ENCODE results near the gene DGCR6L.
"Not testable (repeated sequence)": the region's sequence is repeated elsewhere in the genome, so short reads cannot be mapped to it uniquely, and the experiment has no call there.

DGCR6L gene

GRCh38 chr22:20304646-20305045, 15.2 kb downstream of the DGCR6L start:
- no peak overlapping the region for H3K4me3 ChIP-seq (replicated peaks; ENCODE audit: low read depth, low read length)
- no peak for TF ChIP-seq CTCF (IDR thresholded peaks at IDR 0.05; ENCODE audit: low read depth, low read length, missing control alignments)
- no peak for DNase-seq (ENCODE audit: extremely low read depth, low read depth)

GRCh38 chr22:20303229-20303534, 16.7 kb downstream of the DGCR6L start:
- H3K4me3 ChIP-seq (replicated peaks; ENCODE audit: low read depth, low read length); DNase-seq (ENCODE audit: extremely low read depth, low read depth): not testable (repeated sequence)

GRCh38 chr22:20302438-20303228, 17.2 kb downstream of the DGCR6L start:
- H3K4me3 ChIP-seq (replicated peaks; ENCODE audit: low read depth, low read length) = no peak overlapping the region
- no peak for DNase-seq (ENCODE audit: extremely low read depth, low read depth)
- no peak for TF ChIP-seq CTCF (IDR thresholded peaks at IDR 0.05; ENCODE audit: low read depth, low read length, missing control alignments)

- peak overlapping the region; percentile 43 for H3K4me3 ChIP-seq (replicated peaks; ENCODE audit: low read depth, low read length)
- DNase-seq (ENCODE audit: extremely low read depth, low read depth) = no peak
- TF ChIP-seq CTCF (IDR thresholded peaks at IDR 0.05; ENCODE audit: low read depth, low read length, missing control alignments) = no peak
Measured at GRCh38 chr22:20299746-20300136, 20.1 kb downstream of the DGCR6L start.

- DNase-seq (ENCODE audit: extremely low read depth, low read depth) = no peak
- no peak for TF ChIP-seq CTCF (IDR thresholded peaks at IDR 0.05; ENCODE audit: low read depth, low read length, missing control alignments)
- peak overlapping the region; percentile 43 for H3K4me3 ChIP-seq (replicated peaks; ENCODE audit: low read depth, low read length)
Measured at GRCh38 chr22:20298803-20299745, 20.8 kb downstream of the DGCR6L start.

GRCh38 chr22:20298110-20298802, 21.6 kb downstream of the DGCR6L start:
- TF ChIP-seq CTCF (IDR thresholded peaks at IDR 0.05; ENCODE audit: low read depth, low read length, missing control alignments) = no peak
- H3K4me3 ChIP-seq (replicated peaks; ENCODE audit: low read depth, low read length) = peak overlapping the region; percentile 43
- no peak for DNase-seq (ENCODE audit: extremely low read depth, low read depth)
